Activated T-cell treated with anti-CD3 and anti-CD28 coated beads, Interleukin-2, amount 50 U/mL, for 72 hours (primary cell): ENCODE results near the gene SAMSN1. TPM values are rescaled to one million over a fixed set of nuclear protein-coding genes. Genes with fewer than 3 reads are reported as not detected.
"Not testable (repeated sequence)": the region's sequence is repeated elsewhere in the genome, so short reads cannot be mapped to it uniquely, and the experiment has no call there.

Experiments used
- ATAC-seq, 2 donors: fragments of 150-1000 bp; cut with Tn5 transposase; replicated peaks in 1 of 2; 2 replicates each; pipeline ENCODE4 v1.10.0; 2021; ENCODE audit warnings: moderate library complexity in 2 of 2, mild to moderate bottlenecking in 1 of 2
- DNase-seq, 2 donors: peaks; one replicate each; pipeline ENCODE4 v3.0.0; 2021 to 2022; ENCODE audit warnings: mixed read lengths in 1 of 2
- H3K27ac Mint-ChIP-seq: one replicate; pipeline ENCODE4 v1.8.0; 2022; ENCODE audit warnings: mild to moderate bottlenecking, moderate library complexity, mixed read lengths
- H3K27me3 Mint-ChIP-seq: one replicate; pipeline ENCODE4 v1.8.0; 2022; ENCODE audit warnings: low read depth, mixed read lengths
- H3K36me3 Mint-ChIP-seq, 2 donors: one replicate each; pipeline ENCODE4 v1.8.0; 2022; ENCODE audit warnings: mixed read lengths in 2 of 2, mild to moderate bottlenecking in 1 of 2; ENCODE audit not compliant: insufficient read depth in 2 of 2
- H3K4me1 Mint-ChIP-seq: one replicate; pipeline ENCODE4 v1.8.0; 2022; ENCODE audit warnings: low read depth, mixed read lengths
- H3K4me3 Mint-ChIP-seq, 2 donors: one replicate each; pipeline ENCODE4 v1.8.0; 2022; ENCODE audit warnings: mild to moderate bottlenecking in 2 of 2, mixed read lengths in 2 of 2, moderate library complexity in 2 of 2
- H3K9me3 Mint-ChIP-seq, 2 donors: one replicate each; pipeline ENCODE4 v1.8.0; 2022; ENCODE audit warnings: mixed read lengths in 2 of 2
- total RNA-seq, 2 donors: library from RNA; stranded (reverse); gene quantifications; one replicate each; pipeline ENCODE4 v1.2.3, GENCODE V29; 2022

The SAMSN1 gene
- total RNA-seq, 2 donors from 2014 or later: 65.4 to 69.1 TPM

DNA sequence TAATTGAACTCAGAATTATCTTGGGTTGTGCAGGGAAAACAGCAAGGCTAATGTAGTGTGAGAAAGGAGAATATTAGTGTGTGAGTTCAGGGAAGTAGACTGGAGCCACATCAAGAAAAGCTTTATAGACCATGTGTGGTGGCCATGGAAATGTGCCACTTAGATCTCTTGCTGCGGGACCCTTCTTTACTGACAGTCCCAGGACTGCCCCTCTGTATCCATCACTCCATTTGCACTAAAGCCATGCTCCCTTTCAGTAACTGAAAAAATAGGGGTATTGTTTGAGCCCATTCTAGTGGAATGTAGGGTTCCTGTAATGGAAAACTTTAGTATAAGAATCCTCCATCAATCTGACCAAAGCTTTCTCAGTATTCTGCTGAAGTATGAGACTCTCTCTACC lies 32.3 kb downstream of the SAMSN1 start:
- Mint-ChIP-seq H3K9me3 (peaks cover 0 to 2% of the 10 kb centered on the region in 2 donors), H3K27me3 (no peaks in the 10 kb centered on the region), H3K4me1 (peaks cover 19% of the 10 kb centered on the region), H3K27ac (peak overlapping the region; percentile 59), H3K36me3 (peaks cover 43 to 64% of the 10 kb centered on the region in 2 donors), H3K4me3 (no peak overlapping the region)
- DNase-seq (no peak), ATAC-seq (no peak)

DNA sequence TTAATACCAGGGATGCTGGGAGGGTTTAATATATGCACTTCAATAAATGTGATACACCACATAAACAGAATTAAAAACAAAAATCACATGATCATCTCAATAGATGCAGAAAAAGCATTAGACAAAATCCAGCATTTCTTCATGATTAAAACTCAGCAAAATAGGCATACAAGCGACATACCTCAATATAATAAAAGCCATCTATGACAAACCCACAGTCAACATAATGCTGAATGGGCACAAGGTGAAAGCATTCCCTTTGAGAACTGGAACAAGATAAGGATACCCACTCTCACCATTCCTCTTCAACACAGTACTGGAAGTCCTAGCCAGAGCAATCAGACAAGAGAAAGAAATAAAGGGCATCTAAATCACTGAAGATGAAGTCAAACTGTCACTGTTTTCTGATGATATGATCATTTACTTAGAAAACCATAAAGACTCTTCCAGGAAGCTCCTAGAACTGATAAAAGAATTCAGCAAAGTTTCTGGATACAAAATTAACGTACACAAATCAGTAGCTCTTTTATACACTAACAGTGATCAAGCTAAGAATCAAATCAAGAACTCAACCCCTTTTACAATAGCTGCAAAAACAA lies 39.2 kb downstream of the SAMSN1 start:
- DNase-seq, ATAC-seq, H3K27me3 Mint-ChIP-seq, H3K9me3 Mint-ChIP-seq: not testable (repeated sequence)
- Mint-ChIP-seq H3K4me3 (peak overlapping the region in 1 of 2 donors; percentile 43), H3K27ac (peak overlapping the region; percentile 72), H3K36me3 (peaks cover 53 to 74% of the 10 kb centered on the region in 2 donors), H3K4me1 (peaks cover 28% of the 10 kb centered on the region)

DNA sequence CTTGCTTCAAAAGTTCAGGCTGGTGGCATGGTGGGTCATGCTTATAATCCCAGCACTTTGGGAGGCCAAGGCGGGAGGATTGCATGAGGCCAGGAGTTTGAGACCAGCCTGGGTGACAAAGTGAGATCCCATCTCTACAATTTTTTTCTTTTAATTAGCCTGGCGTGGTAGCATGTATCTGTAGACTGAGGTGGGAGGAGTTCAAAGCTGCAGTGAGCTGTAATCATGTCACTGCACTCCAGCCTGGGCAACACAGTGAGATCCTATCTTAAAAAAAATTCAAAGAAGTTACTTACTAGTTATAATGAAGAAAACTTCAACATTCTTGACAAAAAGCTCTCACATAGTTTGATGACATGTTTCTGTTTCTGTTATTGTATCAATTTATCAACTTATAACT lies 45.2 kb downstream of the SAMSN1 start:
- peaks cover 19% of the 10 kb centered on the region for H3K4me1 Mint-ChIP-seq
- DNase-seq: no peak
- peak overlapping the region; percentile 54 for H3K27ac Mint-ChIP-seq
- H3K4me3 Mint-ChIP-seq: no peak overlapping the region
- H3K9me3 Mint-ChIP-seq: no peaks in the 10 kb centered on the region
- no peaks in the 10 kb centered on the region for H3K27me3 Mint-ChIP-seq
- no peak for ATAC-seq
- peaks cover 24 to 52% of the 10 kb centered on the region in 2 donors for H3K36me3 Mint-ChIP-seq

DNA sequence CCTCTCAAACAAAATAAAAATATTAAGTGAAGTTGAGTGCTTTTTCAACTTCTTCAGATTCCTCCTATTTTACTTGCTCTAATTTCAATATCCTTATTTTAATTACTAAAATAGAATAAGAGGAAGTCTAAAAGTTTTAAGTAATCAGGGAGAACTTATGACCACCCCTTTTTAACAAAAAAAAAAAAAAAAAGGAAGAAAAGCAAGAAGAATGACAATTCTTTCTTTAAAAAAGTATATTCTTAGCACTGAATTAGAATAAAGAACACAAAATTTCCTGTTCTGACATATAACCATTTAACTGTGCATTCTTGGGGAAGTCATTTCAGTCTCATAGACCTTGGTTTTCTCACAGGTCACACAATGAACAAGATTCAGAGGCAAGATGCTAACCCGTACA lies 46.8 kb downstream of the SAMSN1 start:
- Mint-ChIP-seq H3K9me3 (peaks cover 0 to under 1% of the 10 kb centered on the region in 2 donors), H3K4me3 (no peak overlapping the region), H3K27ac (no peak overlapping the region), H3K36me3 (peaks cover 19 to 54% of the 10 kb centered on the region in 2 donors), H3K4me1 (peaks cover 17% of the 10 kb centered on the region), H3K27me3 (no peaks in the 10 kb centered on the region)
- no peak for DNase-seq
- ATAC-seq: no peak

DNA sequence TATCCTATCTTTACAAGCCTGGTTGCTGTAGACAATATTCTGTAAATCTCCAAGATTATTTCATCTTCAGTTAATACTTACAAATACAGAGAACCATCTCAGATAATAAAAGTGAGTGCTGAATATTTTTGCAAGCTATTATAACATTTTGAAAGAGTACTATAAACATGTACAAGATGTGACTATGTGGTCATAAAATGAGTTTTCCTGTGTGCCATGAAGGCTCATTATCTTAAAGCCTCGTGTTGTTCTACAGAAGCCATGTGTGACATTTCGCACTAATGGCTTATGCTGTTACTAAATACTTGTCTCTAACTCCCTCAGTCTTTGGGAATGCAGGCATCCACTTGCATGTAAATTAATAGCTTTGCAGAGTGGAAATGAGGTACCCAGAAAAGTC lies 48.3 kb downstream of the SAMSN1 start:
- no peaks in the 10 kb centered on the region for H3K27me3 Mint-ChIP-seq
- peaks cover 0 to 3% of the 10 kb centered on the region in 2 donors for H3K9me3 Mint-ChIP-seq
- ATAC-seq: no peak
- no peak overlapping the region for H3K4me3 Mint-ChIP-seq
- no peak for DNase-seq
- H3K36me3 Mint-ChIP-seq: peaks cover 14 to 47% of the 10 kb centered on the region in 2 donors
- peaks cover 7% of the 10 kb centered on the region for H3K4me1 Mint-ChIP-seq
- no peak overlapping the region for H3K27ac Mint-ChIP-seq

DNA sequence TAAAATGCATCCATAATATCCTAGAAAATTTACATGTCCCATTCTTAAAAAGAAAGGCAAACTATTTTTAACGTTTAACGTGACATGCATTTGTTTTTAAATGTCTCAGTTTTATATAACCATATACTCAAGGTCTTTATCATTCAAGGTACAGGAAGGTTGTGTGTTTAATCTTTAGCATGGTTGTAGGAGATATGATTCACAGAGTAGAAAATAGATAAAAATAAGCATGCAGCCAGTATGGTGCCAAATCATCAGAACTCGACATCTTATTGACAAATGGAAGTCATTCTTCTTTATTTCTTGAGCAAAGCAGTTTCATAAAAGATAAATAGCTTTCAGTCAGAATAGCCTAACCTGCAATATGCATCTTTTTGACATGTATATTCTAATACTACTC lies 51.0 kb downstream of the SAMSN1 start:
- H3K4me3 Mint-ChIP-seq: no peak overlapping the region
- no peaks in the 10 kb centered on the region for H3K27me3 Mint-ChIP-seq
- no peak for DNase-seq
- peak overlapping the region; percentile 65 for H3K27ac Mint-ChIP-seq
- ATAC-seq: no peak
- H3K9me3 Mint-ChIP-seq: peaks cover 0 to 3% of the 10 kb centered on the region in 2 donors
- H3K36me3 Mint-ChIP-seq: peaks cover 14 to 37% of the 10 kb centered on the region in 2 donors
- H3K4me1 Mint-ChIP-seq: peaks cover 16% of the 10 kb centered on the region

DNA sequence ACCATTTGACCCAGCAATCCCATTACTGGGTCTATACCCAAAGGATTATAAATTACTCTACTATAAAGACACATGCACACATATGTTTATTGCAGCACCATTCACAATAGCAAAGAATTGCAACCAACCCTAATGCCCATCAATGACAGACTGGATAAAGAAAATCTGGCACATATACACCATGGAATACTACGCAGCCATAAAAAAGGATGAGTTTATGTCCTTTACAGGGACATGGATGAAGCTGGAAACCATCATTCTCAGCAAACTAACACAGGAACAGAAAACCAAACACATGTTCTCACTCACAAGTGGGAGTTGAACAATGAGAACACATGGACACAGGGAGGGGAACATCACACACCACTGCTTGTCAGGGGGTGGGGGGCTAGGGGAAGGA lies 51.9 kb downstream of the SAMSN1 start:
- H3K27me3 Mint-ChIP-seq, H3K9me3 Mint-ChIP-seq, H3K4me3 Mint-ChIP-seq, H3K27ac Mint-ChIP-seq, DNase-seq, ATAC-seq: not testable (repeated sequence)
- peaks cover 14% of the 10 kb centered on the region for H3K4me1 Mint-ChIP-seq
- peaks cover 14 to 35% of the 10 kb centered on the region in 2 donors for H3K36me3 Mint-ChIP-seq

DNA sequence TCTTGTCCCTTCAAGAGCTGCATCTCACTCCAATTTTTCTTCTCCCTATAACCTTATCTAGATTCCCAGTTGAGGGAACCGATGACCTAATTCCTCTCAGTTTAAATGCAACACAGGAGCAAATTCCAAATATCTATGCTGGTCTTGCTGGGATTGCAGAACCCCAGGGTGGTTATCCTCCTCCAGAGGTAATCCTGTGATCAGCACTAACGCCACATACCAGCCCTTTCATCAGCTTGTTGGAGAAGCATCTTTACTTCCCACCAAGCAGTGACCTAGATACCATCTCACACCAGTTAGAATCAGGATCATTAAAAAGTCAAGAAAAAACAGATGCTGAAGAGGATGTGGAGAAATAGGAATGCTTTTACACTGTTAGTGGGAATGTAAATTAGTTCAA lies 52.4 kb downstream of the SAMSN1 start:
- Mint-ChIP-seq H3K4me1 (peaks cover 19% of the 10 kb centered on the region), H3K9me3 (peaks cover 0 to 3% of the 10 kb centered on the region in 2 donors), H3K36me3 (peaks cover 14 to 35% of the 10 kb centered on the region in 2 donors), H3K4me3 (no peak overlapping the region), H3K27ac (peak overlapping the region; percentile 57), H3K27me3 (no peaks in the 10 kb centered on the region)
- DNase-seq: no peak
- no peak for ATAC-seq

DNA sequence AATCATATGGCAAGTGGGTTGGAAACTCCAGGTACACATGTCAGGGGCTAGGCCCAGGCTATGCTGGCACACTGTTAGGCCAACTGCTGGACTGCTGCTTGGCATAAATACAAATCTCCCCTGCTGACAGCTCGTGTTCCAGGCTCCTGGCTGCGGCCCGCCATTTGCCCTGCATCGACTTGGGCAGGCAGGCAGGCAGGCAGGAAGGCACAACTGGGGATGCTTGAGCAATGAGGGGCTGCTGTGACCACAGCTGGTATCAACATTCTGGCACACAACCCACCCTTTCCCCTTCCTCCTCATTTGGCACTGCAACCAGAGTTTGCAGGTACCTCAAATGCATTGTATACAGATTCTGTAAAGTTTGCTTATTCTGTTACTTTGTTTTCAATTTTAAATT lies 53.2 kb downstream of the SAMSN1 start:
- Mint-ChIP-seq H3K4me3 (no peak overlapping the region), H3K27me3 (no peaks in the 10 kb centered on the region), H3K27ac (no peak overlapping the region), H3K9me3 (peaks cover 0 to 3% of the 10 kb centered on the region in 2 donors), H3K4me1 (peaks cover 27% of the 10 kb centered on the region), H3K36me3 (peaks cover 14 to 29% of the 10 kb centered on the region in 2 donors)
- no peak for ATAC-seq
- no peak for DNase-seq

DNA sequence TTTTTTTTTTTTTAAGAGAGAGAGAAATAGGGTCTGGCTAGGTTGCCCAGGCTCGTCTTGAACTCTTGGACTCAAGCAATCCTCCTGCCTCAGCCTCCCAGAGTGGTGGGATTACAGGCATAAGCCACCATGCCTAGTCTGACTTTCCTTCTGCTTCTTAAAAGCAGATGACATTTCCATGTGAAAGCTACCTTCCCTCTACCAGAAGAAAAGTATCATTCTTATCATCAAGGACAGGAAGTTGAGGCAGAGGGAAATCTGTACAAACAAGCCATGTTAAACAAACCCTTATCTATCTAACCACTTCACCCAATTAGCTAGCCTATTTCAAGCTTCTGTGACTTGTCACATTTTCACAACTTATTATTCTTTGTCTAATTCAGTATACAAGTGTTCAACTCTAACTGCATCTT lies 54.8 kb downstream of the SAMSN1 start:
- Mint-ChIP-seq H3K36me3 (peaks cover 13 to 21% of the 10 kb centered on the region in 2 donors), H3K9me3 (peaks cover 0 to 3% of the 10 kb centered on the region in 2 donors), H3K4me3 (no peak overlapping the region), H3K27me3 (no peaks in the 10 kb centered on the region), H3K27ac (no peak overlapping the region), H3K4me1 (peaks cover 43% of the 10 kb centered on the region)
- DNase-seq: no peak
- ATAC-seq: no peak

DNA sequence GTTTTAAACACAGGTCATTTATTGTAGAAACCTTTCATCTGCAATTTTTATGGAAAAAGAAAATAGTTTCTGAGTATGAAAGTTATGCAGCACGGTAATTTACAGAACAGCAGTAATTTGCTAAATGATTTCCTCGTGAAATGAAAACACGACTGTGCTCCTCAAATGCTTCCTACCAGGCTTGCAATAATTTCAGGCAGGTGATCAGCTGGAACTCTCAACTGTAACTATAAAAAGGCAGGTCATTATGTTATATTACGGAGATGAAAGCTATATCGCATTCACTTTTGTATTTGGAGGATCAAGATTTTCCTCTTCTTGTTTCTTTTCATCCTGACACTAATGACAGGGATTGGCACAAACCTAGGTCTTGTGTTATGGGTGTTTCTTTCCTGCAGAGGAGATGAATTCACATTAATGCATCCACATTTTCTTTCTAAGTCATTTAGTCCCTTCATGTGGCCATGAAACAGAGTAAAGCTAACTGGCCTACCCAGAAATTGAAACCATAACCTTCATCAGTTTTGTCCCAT lies 57.4 kb downstream of the SAMSN1 start:
- ATAC-seq: no peak
- DNase-seq: no peak
- peaks cover 63% of the 10 kb centered on the region for H3K4me1 Mint-ChIP-seq
- H3K36me3 Mint-ChIP-seq: peaks cover 11 to 12% of the 10 kb centered on the region in 2 donors
- peak overlapping the region in 1 of 2 donors; percentile 52 for H3K4me3 Mint-ChIP-seq
- H3K9me3 Mint-ChIP-seq: peaks cover 0 to 3% of the 10 kb centered on the region in 2 donors
- H3K27ac Mint-ChIP-seq: peak overlapping the region; percentile 51
- H3K27me3 Mint-ChIP-seq: no peaks in the 10 kb centered on the region

DNA sequence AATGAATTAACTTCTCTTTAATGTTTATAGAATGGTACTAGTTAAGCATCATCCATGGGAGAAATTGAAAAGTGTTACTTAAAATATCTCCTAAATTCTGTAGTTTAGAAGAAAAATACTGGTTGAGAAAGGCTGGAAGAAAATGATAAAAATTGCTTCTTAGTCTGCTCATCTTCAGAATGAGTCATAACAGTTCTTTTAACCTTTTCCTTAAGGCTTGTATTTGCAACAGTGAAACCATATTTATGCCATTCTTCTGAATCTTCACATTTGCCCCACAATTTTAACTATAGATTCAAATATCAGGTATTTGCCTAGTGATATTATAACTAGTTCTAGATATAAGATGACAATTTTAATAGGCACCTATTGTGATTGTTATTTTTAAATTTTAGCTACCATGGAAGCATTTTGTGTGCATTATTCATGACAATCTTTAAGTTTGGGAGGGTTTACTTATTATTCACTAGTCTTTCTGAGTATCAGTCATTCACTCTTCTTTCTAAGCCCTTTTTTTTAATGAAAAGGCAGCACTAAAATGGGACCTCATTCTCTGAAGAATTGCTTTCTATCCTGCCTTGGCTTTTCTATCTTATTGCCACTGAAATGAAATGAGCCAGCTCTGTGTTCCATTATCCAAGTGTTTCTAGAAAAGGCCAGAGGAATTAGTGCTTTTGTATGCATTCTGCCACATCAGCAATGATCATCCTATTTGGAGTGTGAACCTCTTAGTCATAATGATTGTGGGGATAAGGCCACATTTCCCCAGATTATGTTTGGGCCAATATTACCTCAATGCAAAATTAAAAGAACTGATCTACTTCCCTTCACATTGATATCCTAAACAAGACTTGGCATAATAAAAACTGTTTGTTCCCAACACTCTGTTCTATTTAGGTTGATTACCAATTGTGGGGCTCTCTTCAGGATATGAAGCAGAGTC lies 58.4 kb downstream of the SAMSN1 start:
- H3K4me1 Mint-ChIP-seq: peaks cover 72% of the 10 kb centered on the region

DNA sequence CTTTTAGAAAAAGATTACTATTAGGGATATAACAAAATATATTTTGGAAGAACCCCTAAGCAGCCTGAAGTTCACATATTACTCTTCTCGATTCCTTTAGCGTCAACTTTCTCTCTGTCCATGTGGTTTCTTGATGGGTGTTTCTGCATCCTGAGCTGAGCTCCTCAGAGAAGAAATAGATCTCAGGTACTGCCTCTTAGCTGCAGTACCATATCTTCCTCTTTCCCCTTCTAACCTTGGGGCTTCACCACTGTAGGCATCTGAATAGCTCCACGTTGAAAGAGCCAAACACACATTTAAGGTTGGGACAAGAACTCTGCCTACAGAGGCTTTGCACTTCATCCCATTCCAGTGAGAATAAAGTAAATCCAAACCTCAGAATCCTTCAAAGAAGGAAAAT lies 59.2 kb downstream of the SAMSN1 start:
- H3K27me3 Mint-ChIP-seq: no peaks in the 10 kb centered on the region
- peaks cover 78% of the 10 kb centered on the region for H3K4me1 Mint-ChIP-seq
- DNase-seq (no peak), ATAC-seq (no peak)
- H3K36me3 Mint-ChIP-seq: peaks cover 12 to 15% of the 10 kb centered on the region in 2 donors
- H3K9me3 Mint-ChIP-seq: peaks cover 0 to 3% of the 10 kb centered on the region in 2 donors
- H3K27ac Mint-ChIP-seq: peak overlapping the region; percentile 65
- H3K4me3 Mint-ChIP-seq: no peak overlapping the region

More for the DNA sequence above, 58.4 kb downstream of the SAMSN1 start:
- H3K27me3 Mint-ChIP-seq: no peaks in the 10 kb centered on the region
- H3K4me3 Mint-ChIP-seq: peak overlapping the region; percentile 40 to 72
- no peak for DNase-seq
- H3K9me3 Mint-ChIP-seq: peaks cover 0 to 3% of the 10 kb centered on the region in 2 donors
- ATAC-seq: peak; percentile 74 to 75
- peaks cover 13 to 15% of the 10 kb centered on the region in 2 donors for H3K36me3 Mint-ChIP-seq
- H3K27ac Mint-ChIP-seq: peak overlapping the region; percentile 85
